Gastroesophageal sphincter (tissue), 4 donors: Measurements from ENCODE around the gene DGKG. TPM values are rescaled to one million over a fixed set of nuclear protein-coding genes. Genes with fewer than 3 reads are reported as not detected.

Experiments
- ATAC-seq: fragments of 150-250 bp; one replicate; pipeline ENCODE4 v1.9.1; 2016; ENCODE audit warnings: mild to moderate bottlenecking, moderate library complexity
- H3K27ac ChIP-seq, 4 donors: fragments of 200-600 bp; sonication (generic) in 3 of 4; 1 replicate in 3 of 4; 2 replicates in 1 of 4; pipeline ENCODE4 v1.5.1; 2016 to 2019
- H3K27me3 ChIP-seq: fragments of 200-600 bp; sonication (generic); one replicate; pipeline ENCODE4 v1.5.1; 2019
- H3K36me3 ChIP-seq, 2 donors: fragments of 200-600 bp; sonication (generic); one replicate each; pipeline ENCODE4 v1.5.1; 2019; ENCODE audit warnings: control low read depth in 1 of 2
- H3K4me1 ChIP-seq, 3 donors: fragments of 200-600 bp; sonication (generic); 1 replicate in 2 of 3; 2 replicates in 1 of 3; pipeline ENCODE4 v1.5.1; 2016 to 2019; ENCODE audit warnings: control low read depth in 2 of 3
- H3K4me3 ChIP-seq, 2 donors: fragments of 200-600 bp; sonication (generic); one replicate each; pipeline ENCODE4 v1.5.1; 2019; ENCODE audit warnings: mild to moderate bottlenecking in 1 of 2, moderate library complexity in 1 of 2
- H3K9me3 ChIP-seq, 3 donors: fragments of 200-600 bp; sonication (generic); one replicate each; pipeline ENCODE4 v1.5.1; 2017 to 2019; ENCODE audit warnings: control low read depth in 2 of 3
- EP300 ChIP-seq: sonication (generic); formaldehyde crosslinking; IDR thresholded peaks from one replicate; pipeline ENCODE4 v1.6.1; 2017; ENCODE audit warnings: antibody characterized with exemption, mild to moderate bottlenecking
- POLR2A ChIP-seq, 2 donors: fragments of 450-650 bp; IDR thresholded peaks; one replicate each; pipeline ENCODE4 v1.6.1; 2017; ENCODE audit warnings: antibody characterized with exemption in 2 of 2, mild to moderate bottlenecking in 2 of 2, moderate library complexity in 1 of 2
- POLR2AphosphoS5 ChIP-seq: sonication (generic); formaldehyde crosslinking; IDR thresholded peaks from one replicate; pipeline ENCODE4 v1.6.1; 2017; ENCODE audit warnings: antibody characterized with exemption
- WGBS, 2 donors: methylation state at CpG; one replicate each; pipeline ENCODE4 v1.1.5; 2018; ENCODE audit warnings: low coverage in 1 of 2; 5-methylcytosine and 5-hydroxymethylcytosine counted together
- total RNA-seq, 4 donors: library from RNA; depleted of rRNA; stranded (reverse); fragments of >200 nt; gene quantifications; one replicate each; pipeline ENCODE4 v1.1.0, GENCODE V29; 2016
- TF ChIP-seq, protein P1 (sequence below), 4 experiments: fragments of 200-600 bp in 2 of 4; fragments of 450-650 bp in 2 of 4; sonication (generic) in 1 of 4; IDR thresholded peaks; one replicate each; pipeline ENCODE4 v1.5.1; 2017 to 2019; ENCODE audit warnings: antibody characterized with exemption in 4 of 4, mild to moderate bottlenecking in 2 of 4, moderate library complexity in 2 of 4

DGKG gene
- total RNA-seq, 4 donors from 2014 or later = 46.3 to 134 (median 90.4) TPM

DNA sequence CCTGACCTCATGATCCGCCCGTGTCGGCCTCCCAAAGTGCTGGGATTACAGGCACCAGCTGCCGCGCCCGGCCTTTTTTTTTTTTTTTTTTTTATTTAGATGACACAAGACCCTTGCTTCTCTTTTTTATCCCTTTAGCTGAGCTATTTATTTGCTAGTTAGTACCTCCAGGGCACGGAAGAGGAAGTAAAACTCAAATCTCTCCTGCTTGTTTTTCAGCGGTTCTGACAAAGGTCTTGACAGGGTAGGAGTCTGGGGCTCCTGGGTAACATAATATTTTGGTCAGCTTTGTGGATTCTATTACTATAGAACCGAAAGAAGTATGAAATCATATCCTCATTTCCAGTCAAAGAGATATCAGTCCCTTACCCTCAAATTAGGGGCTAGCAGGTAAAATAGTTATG, 209.1 kb downstream of the DGKG start:
- Histone ChIP-seq H3K4me3 (no peak overlapping the region), H3K27ac (no peak overlapping the region), H3K27me3 (no peaks in the 10 kb centered on the region), H3K4me1 (no peaks in the 10 kb centered on the region), H3K9me3 (no peaks in the 10 kb centered on the region), H3K36me3 (peaks cover 0 to 74% of the 10 kb centered on the region in 2 donors)
- TF ChIP-seq POLR2A (IDR thresholded peaks at IDR 0.05) = no peak
- TF ChIP-seq, protein P1, sequence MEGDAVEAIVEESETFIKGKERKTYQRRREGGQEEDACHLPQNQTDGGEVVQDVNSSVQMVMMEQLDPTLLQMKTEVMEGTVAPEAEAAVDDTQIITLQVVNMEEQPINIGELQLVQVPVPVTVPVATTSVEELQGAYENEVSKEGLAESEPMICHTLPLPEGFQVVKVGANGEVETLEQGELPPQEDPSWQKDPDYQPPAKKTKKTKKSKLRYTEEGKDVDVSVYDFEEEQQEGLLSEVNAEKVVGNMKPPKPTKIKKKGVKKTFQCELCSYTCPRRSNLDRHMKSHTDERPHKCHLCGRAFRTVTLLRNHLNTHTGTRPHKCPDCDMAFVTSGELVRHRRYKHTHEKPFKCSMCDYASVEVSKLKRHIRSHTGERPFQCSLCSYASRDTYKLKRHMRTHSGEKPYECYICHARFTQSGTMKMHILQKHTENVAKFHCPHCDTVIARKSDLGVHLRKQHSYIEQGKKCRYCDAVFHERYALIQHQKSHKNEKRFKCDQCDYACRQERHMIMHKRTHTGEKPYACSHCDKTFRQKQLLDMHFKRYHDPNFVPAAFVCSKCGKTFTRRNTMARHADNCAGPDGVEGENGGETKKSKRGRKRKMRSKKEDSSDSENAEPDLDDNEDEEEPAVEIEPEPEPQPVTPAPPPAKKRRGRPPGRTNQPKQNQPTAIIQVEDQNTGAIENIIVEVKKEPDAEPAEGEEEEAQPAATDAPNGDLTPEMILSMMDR (IDR thresholded peaks at IDR 0.05) = no peak
- no peak for TF ChIP-seq EP300
- TF ChIP-seq POLR2AphosphoS5 = no peak
- WGBS, 2 donors = 51 to 85% methylated on average over 8 to 9 of the region's 9 CpGs
- no peak for ATAC-seq

DNA sequence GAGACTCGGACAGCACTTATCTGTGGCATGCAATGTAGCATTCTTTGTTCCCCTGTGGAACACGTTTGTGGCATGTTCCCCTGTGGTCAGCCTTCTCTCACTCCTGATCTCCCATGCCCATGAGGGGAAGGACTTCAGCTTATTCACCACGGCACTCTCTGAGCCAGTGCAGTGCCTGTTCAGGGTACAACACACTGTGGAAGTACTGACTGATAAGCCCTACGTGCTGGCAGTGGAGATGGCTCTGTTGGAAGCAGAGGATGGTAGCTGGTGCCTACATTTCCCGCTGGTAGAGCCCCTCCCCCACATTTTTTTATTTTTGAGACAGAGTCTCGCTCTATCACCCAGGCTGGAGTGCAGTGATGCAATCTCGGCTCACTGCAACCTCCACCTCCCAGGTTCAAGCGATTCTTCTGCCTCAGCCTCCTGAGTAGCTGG, 209.7 kb downstream of the DGKG start:
- no peak overlapping the region for H3K4me3 ChIP-seq
- H3K27me3 ChIP-seq = no peaks in the 10 kb centered on the region
- H3K9me3 ChIP-seq = no peaks in the 10 kb centered on the region
- peaks cover 0 to 79% of the 10 kb centered on the region in 2 donors for H3K36me3 ChIP-seq
- no peak for ATAC-seq
- H3K27ac ChIP-seq = no peak overlapping the region
- 60 to 71% methylated on average over 2 to 3 of the region's 8 CpGs for WGBS, 2 donors
- H3K4me1 ChIP-seq = no peaks in the 10 kb centered on the region
- no peak for TF ChIP-seq POLR2AphosphoS5
- TF ChIP-seq, protein P1 (IDR thresholded peaks at IDR 0.05) = no peak
- TF ChIP-seq EP300 = no peak
- no peak for TF ChIP-seq POLR2A (IDR thresholded peaks at IDR 0.05)

DNA sequence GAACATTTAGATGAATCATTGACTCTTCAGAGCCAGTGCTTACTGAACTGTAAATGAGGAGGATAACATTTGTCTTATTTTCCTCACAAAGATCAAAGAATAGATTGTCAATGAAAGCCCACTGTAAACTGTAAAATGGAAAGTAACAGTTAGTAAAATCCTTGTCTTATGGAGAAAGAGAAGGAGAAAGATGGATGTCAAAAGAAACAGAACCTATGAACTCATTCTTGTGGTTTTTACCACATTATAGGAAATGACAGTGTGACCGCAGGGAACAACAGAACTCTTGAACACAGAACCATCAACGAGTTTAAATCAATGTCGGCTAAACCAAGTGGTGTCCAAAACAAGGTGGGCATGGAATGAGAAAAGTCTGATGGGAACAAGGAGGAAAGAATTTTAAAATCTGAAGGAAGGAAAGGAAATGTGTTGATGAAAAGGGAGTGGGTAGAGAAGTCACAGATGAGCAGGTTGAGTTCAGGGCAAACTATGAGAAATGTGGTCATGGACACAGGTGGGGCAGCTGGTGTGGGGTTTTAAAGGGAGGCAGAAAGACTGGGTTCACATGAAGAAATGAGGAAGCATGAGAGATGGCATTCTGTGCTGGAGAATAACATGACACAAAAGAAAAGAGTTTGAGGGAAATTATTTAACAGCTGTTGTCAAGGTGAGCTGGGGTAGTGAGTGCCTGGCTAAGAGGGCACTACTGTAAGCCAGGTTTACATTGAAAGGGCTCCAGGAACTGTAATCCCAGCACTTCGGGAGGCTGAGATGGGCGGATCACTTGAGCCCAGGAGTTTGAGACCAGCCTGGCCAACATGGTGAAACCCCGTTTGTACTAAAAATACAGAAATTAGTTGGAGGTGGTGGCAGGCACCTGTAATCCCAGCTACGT, 210.7 kb downstream of the DGKG start:
- Histone ChIP-seq H3K4me3 (no peak overlapping the region), H3K36me3 (peaks cover 0 to 80% of the 10 kb centered on the region in 2 donors), H3K4me1 (no peaks in the 10 kb centered on the region), H3K9me3 (no peaks in the 10 kb centered on the region), H3K27me3 (no peaks in the 10 kb centered on the region), H3K27ac (no peak overlapping the region)
- ATAC-seq = no peak
- WGBS, 2 donors = 76 to 94% methylated on average over 5 to 7 of the region's 7 CpGs
- TF ChIP-seq EP300 (no peak), POLR2AphosphoS5 (no peak)

DNA sequence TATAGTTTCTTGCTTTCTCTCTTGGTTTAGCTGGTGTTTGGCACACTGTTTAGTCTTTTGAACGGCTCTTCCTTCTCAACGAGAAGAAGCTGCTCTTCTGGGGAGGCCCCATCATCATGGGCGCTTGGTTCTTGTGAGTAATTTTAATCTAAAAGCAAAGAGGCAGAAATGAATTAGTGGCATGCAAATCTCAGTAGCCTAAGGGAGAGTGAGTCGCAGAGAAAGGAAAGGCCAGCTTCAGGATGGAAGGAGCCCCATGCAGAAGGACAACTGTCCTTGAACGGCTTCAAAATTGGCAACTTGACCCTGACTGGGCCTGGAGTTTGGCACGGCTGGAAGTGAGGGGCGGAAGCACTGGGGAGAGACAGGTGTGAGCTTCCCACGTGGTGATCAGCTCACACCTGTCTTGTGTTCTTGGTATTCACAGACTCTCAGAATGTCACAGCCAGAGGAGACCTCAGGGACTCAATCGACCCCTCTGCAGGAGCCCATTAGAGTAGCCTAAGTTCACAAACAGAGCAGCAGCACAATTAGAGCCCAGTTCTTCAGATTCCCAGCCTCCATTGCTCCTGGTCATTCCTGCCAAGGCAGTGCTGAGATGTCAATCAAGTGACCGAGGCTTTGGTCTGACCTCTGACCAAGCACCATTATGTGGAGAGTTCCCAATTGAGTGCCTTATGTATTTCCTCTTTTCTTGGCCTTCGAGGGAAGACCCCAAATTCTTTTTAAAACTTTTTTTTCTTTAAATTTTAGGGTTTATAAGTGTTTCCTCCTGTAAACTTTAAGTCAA, 211.8 kb downstream of the DGKG start:
- Histone ChIP-seq H3K27ac (no peak overlapping the region), H3K36me3 (peaks cover 0 to 78% of the 10 kb centered on the region in 2 donors), H3K4me3 (no peak overlapping the region), H3K27me3 (no peaks in the 10 kb centered on the region), H3K4me1 (no peaks in the 10 kb centered on the region), H3K9me3 (no peaks in the 10 kb centered on the region)
- WGBS, 2 donors = 65 to 74% methylated on average over 2 to 9 of the region's 11 CpGs
- TF ChIP-seq EP300 (no peak), POLR2AphosphoS5 (no peak), POLR2A (IDR thresholded peaks at IDR 0.05) (no peak)
- TF ChIP-seq, protein P1 (IDR thresholded peaks at IDR 0.05) = no peak
- no peak for ATAC-seq

DNA sequence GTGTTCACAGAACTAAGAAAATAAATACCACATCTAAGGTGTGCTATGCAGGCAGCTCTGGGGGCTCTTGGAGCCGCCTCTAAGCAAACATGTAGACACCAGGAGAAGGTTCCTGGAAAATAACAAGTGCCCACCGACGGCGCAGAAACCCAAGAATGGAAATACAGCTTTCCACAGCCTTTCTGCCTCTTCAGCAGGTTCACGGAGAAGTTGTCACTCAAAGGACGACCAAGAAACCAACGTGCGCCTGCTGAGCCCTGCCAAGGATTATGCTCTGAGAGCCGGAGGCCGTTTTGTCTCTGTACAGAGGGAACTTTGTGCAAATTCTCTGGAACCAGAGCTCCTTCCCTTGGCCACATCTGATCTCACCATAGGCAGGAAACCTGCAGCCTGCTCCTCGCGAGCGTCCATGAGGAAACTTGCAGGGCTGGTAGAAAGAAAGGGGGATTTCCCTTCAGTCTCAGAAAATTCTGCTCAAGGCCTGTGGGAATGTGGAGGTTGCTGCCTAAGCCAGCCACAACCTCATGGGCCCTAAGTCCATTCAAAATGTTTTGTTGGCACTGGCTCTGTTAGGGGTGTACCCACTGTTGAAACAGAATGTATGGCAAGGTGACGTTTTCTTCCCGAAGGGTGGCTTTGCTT, 212.6 kb downstream of the DGKG start:
- H3K36me3 ChIP-seq = peaks cover 0 to 70% of the 10 kb centered on the region in 2 donors
- no peaks in the 10 kb centered on the region for H3K9me3 ChIP-seq
- H3K4me3 ChIP-seq = no peak overlapping the region
- no peak overlapping the region for H3K27ac ChIP-seq
- 79 to 91% methylated on average over 6 to 9 of the region's 15 CpGs for WGBS, 2 donors
- TF ChIP-seq EP300 = no peak
- TF ChIP-seq, protein P1 (IDR thresholded peaks at IDR 0.05) = no peak
- no peak for TF ChIP-seq POLR2AphosphoS5
- no peak for TF ChIP-seq POLR2A (IDR thresholded peaks at IDR 0.05)
- H3K4me1 ChIP-seq = no peaks in the 10 kb centered on the region
- ATAC-seq = no peak
- H3K27me3 ChIP-seq = no peaks in the 10 kb centered on the region
